ENCODE data around the gene TSPAN3. TPM values are rescaled to one million over a fixed set of nuclear protein-coding genes. Genes with fewer than 3 reads are reported as not detected.

Gene TSPAN3
- total RNA-seq, 1 donor from 2014 or later, result 352 TPM

GRCh38 chr15:77112838-77113504, 42.1 kb upstream of the TSPAN3 start:
- Mint-ChIP-seq H3K27me3 (no peaks in the 10 kb centered on the region), H3K36me3 (ENCODE audit: insufficient read depth) (peaks cover 3% of the 10 kb centered on the region), H3K9me3 (ENCODE audit: low read depth) (no peaks in the 10 kb centered on the region), H3K27ac (no peak overlapping the region), H3K4me1 (ENCODE audit: low read depth) (no peaks in the 10 kb centered on the region), H3K4me3 (ENCODE audit: low read depth) (no peak overlapping the region)
- no peak for TF ChIP-seq CTCF (IDR thresholded peaks at IDR 0.05; ENCODE audit: unreplicated experiment)
- no peak for DNase-seq (ENCODE audit: low spot score, unreplicated experiment)

- Mint-ChIP-seq H3K27me3 (no peaks in the 10 kb centered on the region), H3K4me3 (ENCODE audit: low read depth) (no peak overlapping the region), H3K27ac (no peak overlapping the region), H3K4me1 (ENCODE audit: low read depth) (peaks cover 2% of the 10 kb centered on the region), H3K9me3 (ENCODE audit: low read depth) (no peaks in the 10 kb centered on the region), H3K36me3 (ENCODE audit: insufficient read depth) (peaks cover 3% of the 10 kb centered on the region)
- no peak for TF ChIP-seq CTCF (IDR thresholded peaks at IDR 0.05; ENCODE audit: unreplicated experiment)
- no peak for DNase-seq (ENCODE audit: low spot score, unreplicated experiment)
These were observed 40.9 kb upstream of the TSPAN3 start for GRCh38 chr15:77111789-77112188.

- H3K36me3 Mint-ChIP-seq (ENCODE audit: insufficient read depth), result no peaks in the 10 kb centered on the region
- DNase-seq (ENCODE audit: low spot score, unreplicated experiment), result peak; percentile 34
- H3K4me3 Mint-ChIP-seq (ENCODE audit: low read depth), result no peak overlapping the region
- H3K9me3 Mint-ChIP-seq (ENCODE audit: low read depth), result no peaks in the 10 kb centered on the region
- H3K27ac Mint-ChIP-seq, result peak overlapping the region; percentile 15
- peaks cover 3% of the 10 kb centered on the region for H3K4me1 Mint-ChIP-seq (ENCODE audit: low read depth)
- no peaks in the 10 kb centered on the region for H3K27me3 Mint-ChIP-seq
- peak; percentile 73 for TF ChIP-seq CTCF (IDR thresholded peaks at IDR 0.05; ENCODE audit: unreplicated experiment)
These were observed 36.8 kb upstream of the TSPAN3 start for GRCh38 chr15:77107531-77108355.

- no peak for TF ChIP-seq CTCF (IDR thresholded peaks at IDR 0.05; ENCODE audit: unreplicated experiment)
- Mint-ChIP-seq H3K36me3 (ENCODE audit: insufficient read depth) (no peaks in the 10 kb centered on the region), H3K9me3 (ENCODE audit: low read depth) (no peaks in the 10 kb centered on the region), H3K27me3 (no peaks in the 10 kb centered on the region), H3K4me1 (ENCODE audit: low read depth) (peaks cover 10% of the 10 kb centered on the region), H3K27ac (no peak overlapping the region), H3K4me3 (ENCODE audit: low read depth) (no peak overlapping the region)
- no peak for DNase-seq (ENCODE audit: low spot score, unreplicated experiment)
These were observed 36.2 kb upstream of the TSPAN3 start for GRCh38 chr15:77107068-77107467.

GRCh38 chr15:77104155-77104554, 33.2 kb upstream of the TSPAN3 start:
- Mint-ChIP-seq H3K27ac (no peak overlapping the region), H3K9me3 (ENCODE audit: low read depth) (no peaks in the 10 kb centered on the region), H3K4me3 (ENCODE audit: low read depth) (no peak overlapping the region), H3K36me3 (ENCODE audit: insufficient read depth) (no peaks in the 10 kb centered on the region), H3K4me1 (ENCODE audit: low read depth) (peaks cover 19% of the 10 kb centered on the region), H3K27me3 (peaks cover 7% of the 10 kb centered on the region)
- no peak for TF ChIP-seq CTCF (IDR thresholded peaks at IDR 0.05; ENCODE audit: unreplicated experiment)
- no peak for DNase-seq (ENCODE audit: low spot score, unreplicated experiment)
